HepG2 (cell line): ENCODE results near the gene SRRM3. TPM values are rescaled to one million over a fixed set of nuclear protein-coding genes. Genes with fewer than 3 reads are reported as not detected.

Experiments used
- ATAC-seq: fragments of 200-7000 bp; cut with Tn5 transposase; 3 replicates; pipeline ENCODE4 v1.9.1; 2020; ENCODE audit warnings: mild to moderate bottlenecking, moderate library complexity
- BruUV-seq: library from RNA; stranded (reverse); fragments of 400-500 nt; replicated peaks from 2 replicates; lab custom pipeline; 2021; lab: Mats Ljungman, UMichigan
- CTCF ChIA-PET: fragments of 300-600 bp; formaldehyde crosslinking; extraction: SDS; loops from one replicate; lab custom pipeline; 2021; ENCODE audit warnings: low total read pairs, inconsistent platforms, low intra/inter-chr PET ratio; lab: Yijun Ruan, JAX
- POLR2A ChIA-PET: fragments of 350-600 bp; sonication (Branson Sonifier 250); formaldehyde crosslinking; loops from one replicate; lab custom pipeline; 2020; ENCODE audit warnings: antibody characterized with exemption, inconsistent platforms; lab: Yijun Ruan, JAX
- DNase-seq: peaks from one replicate; pipeline ENCODE4 v3.0.0-alpha.2; 2015; ENCODE audit warnings: low spot score
- FAIRE-seq: peaks from 3 replicates; lab custom pipeline; 2011; peaks lifted over from hg19 to GRCh38; lab: Jason Lieb, UNC
- H2AFZ ChIP-seq: one replicate; pipeline ENCODE4 v1.6.1; 2011; ENCODE audit warnings: low read length, inconsistent platforms
- H3K27ac ChIP-seq: fragments of 300-600 bp; 3 replicates; pipeline ENCODE4 v1.8.0; 2011; ENCODE audit warnings: mixed run types, mild to moderate bottlenecking, mixed read lengths, low read length, inconsistent platforms; ENCODE audit not compliant: insufficient read depth; ENCODE audit errors: extremely low read length
- H3K27me3 ChIP-seq, 2 experiments: fragments of 200-600 bp in 1 of 2; 2 replicates in 1 of 2; 3 replicates in 1 of 2; pipeline versions ENCODE4 v1.6.0 to v1.8.0; 2011; ENCODE audit warnings: low read length in 2 of 2, mild to moderate bottlenecking in 2 of 2, moderate library complexity in 2 of 2, inconsistent platforms in 1 of 2; ENCODE audit not compliant: insufficient read depth in 2 of 2, control insufficient read depth in 1 of 2
- H3K36me3 ChIP-seq, 2 experiments: fragments of 200-600 bp in 1 of 2; replicated peaks in 1 of 2; 2 replicates in 1 of 2; 3 replicates in 1 of 2; pipeline versions ENCODE4 v1.5.1 to v1.8.0; 2011; ENCODE audit warnings: low read length in 2 of 2, inconsistent platforms in 1 of 2; ENCODE audit not compliant: insufficient read depth in 2 of 2, control insufficient read depth in 1 of 2
- H3K4me1 ChIP-seq: 2 replicates; pipeline ENCODE4 v1.5.1; 2012; ENCODE audit warnings: low read length, inconsistent platforms; ENCODE audit not compliant: insufficient read depth
- H3K4me2 ChIP-seq: 2 replicates; pipeline ENCODE4 v1.6.0; 2011; ENCODE audit warnings: low read depth, low read length, inconsistent platforms
- H3K4me3 ChIP-seq, 3 experiments: fragments of 200-600 bp in 1 of 3; sonication (generic), shearing (Covaris generic) in 1 of 3; replicated peaks in 1 of 3; 2 replicates each; pipeline ENCODE4 v1.5.1; 2011 to 2016; ENCODE audit warnings: low read length in 3 of 3, inconsistent platforms in 2 of 3, low read depth in 2 of 3, mild to moderate bottlenecking in 2 of 3, control low read depth in 1 of 3, mixed read lengths in 1 of 3; ENCODE audit not compliant: insufficient read depth in 1 of 3
- H3K79me2 ChIP-seq: one replicate; pipeline ENCODE4 v1.6.1; 2011; ENCODE audit warnings: low read length, inconsistent platforms; ENCODE audit not compliant: insufficient read depth
- H3K9ac ChIP-seq: 2 replicates; pipeline ENCODE4 v1.6.0; 2011; ENCODE audit warnings: mild to moderate bottlenecking, low read depth, low read length, inconsistent platforms; ENCODE audit not compliant: insufficient read depth
- H3K9me3 ChIP-seq: 2 replicates; pipeline ENCODE4 v1.5.1; 2012; ENCODE audit warnings: mild to moderate bottlenecking, low read length
- H4K20me1 ChIP-seq: 2 replicates; pipeline ENCODE4 v1.6.0; 2011; ENCODE audit warnings: inconsistent platforms, mild to moderate bottlenecking, low read length, moderate library complexity; ENCODE audit not compliant: insufficient read depth
- ETV6 ChIP-seq: sonication (generic); formaldehyde crosslinking; conservative IDR thresholded peaks from 2 replicates; pipeline ENCODE4 v1.4.0; 2020; ENCODE audit warnings: missing genetic modification reagents
- HMGA1 ChIP-seq: sonication (generic); formaldehyde crosslinking; conservative IDR thresholded peaks from 2 replicates; pipeline ENCODE4 v1.4.0; 2020; ENCODE audit warnings: missing genetic modification reagents
- HOXD1 ChIP-seq: sonication (generic); formaldehyde crosslinking; IDR thresholded peaks from 2 replicates; pipeline ENCODE4 v1.5.0; 2020; ENCODE audit warnings: missing genetic modification reagents
- MBD4 ChIP-seq: IDR thresholded peaks from 2 replicates; pipeline ENCODE4 v1.6.1; 2012; ENCODE audit warnings: low read length, inconsistent platforms, borderline replicate concordance
- MTF1 ChIP-seq: sonication (generic); formaldehyde crosslinking; IDR thresholded peaks from 2 replicates; pipeline ENCODE4 v1.5.0; 2020; ENCODE audit warnings: missing genetic modification reagents
- NFYC ChIP-seq: IDR thresholded peaks from 2 replicates; pipeline ENCODE4 v1.6.1; 2016; ENCODE audit warnings: missing genetic modification reagents, missing compliant biosample characterization
- NR1H2 ChIP-seq: sonication (generic); formaldehyde crosslinking; IDR thresholded peaks from 2 replicates; pipeline ENCODE4 v1.8.1; 2022; ENCODE audit warnings: low read depth, missing genetic modification reagents, borderline replicate concordance
- SKI ChIP-seq: fragments of 450-650 bp; IDR thresholded peaks from one replicate; pipeline ENCODE4 v1.6.1; 2018; ENCODE audit warnings: mild to moderate bottlenecking; ENCODE audit not compliant: partially characterized antibody
- SMAD1 ChIP-seq: sonication (generic); formaldehyde crosslinking; IDR thresholded peaks from 2 replicates; pipeline ENCODE4 v1.4.0; 2020; ENCODE audit warnings: missing genetic modification reagents, low read depth, mild to moderate bottlenecking, borderline replicate concordance
- SMAD3 ChIP-seq: sonication (generic); formaldehyde crosslinking; IDR thresholded peaks from 2 replicates; pipeline ENCODE4 v1.4.0; 2020; ENCODE audit warnings: missing genetic modification reagents
- TCF7 ChIP-seq: sonication (generic); IDR thresholded peaks from 2 replicates; pipeline ENCODE4 v1.6.1; 2016; ENCODE audit warnings: antibody characterized with exemption, low read depth
- ZBED4 ChIP-seq: sonication (generic); formaldehyde crosslinking; IDR thresholded peaks from 2 replicates; pipeline ENCODE4 v1.4.0; 2020; ENCODE audit warnings: missing genetic modification reagents, borderline replicate concordance
- ZBTB39 ChIP-seq: sonication (generic); formaldehyde crosslinking; IDR thresholded peaks from 2 replicates; pipeline ENCODE4 v1.5.0; 2020; ENCODE audit warnings: missing genetic modification reagents
- ZNF235 ChIP-seq: sonication (generic); formaldehyde crosslinking; IDR thresholded peaks from 2 replicates; pipeline ENCODE4 v1.8.1; 2023; ENCODE audit warnings: mild to moderate bottlenecking, missing genetic modification reagents, borderline replicate concordance
- ZNF251 ChIP-seq: sonication (generic); formaldehyde crosslinking; IDR thresholded peaks from 2 replicates; pipeline ENCODE4 v1.9.0; 2021; ENCODE audit warnings: mild to moderate bottlenecking, missing genetic modification reagents
- ZNF597 ChIP-seq: sonication (generic); formaldehyde crosslinking; IDR thresholded peaks from 2 replicates; pipeline ENCODE4 v1.5.0; 2020; ENCODE audit warnings: missing genetic modification reagents
- ZNF629 ChIP-seq: sonication (generic); formaldehyde crosslinking; conservative IDR thresholded peaks from 2 replicates; pipeline ENCODE4 v1.5.0; 2020; ENCODE audit warnings: missing genetic modification reagents
- ZNF691 ChIP-seq: sonication (generic); formaldehyde crosslinking; IDR thresholded peaks from 2 replicates; pipeline ENCODE4 v1.4.0; 2020; ENCODE audit warnings: missing genetic modification reagents, low read depth, mild to moderate bottlenecking, borderline replicate concordance
- ZSCAN25 ChIP-seq: sonication (generic); formaldehyde crosslinking; IDR thresholded peaks from 2 replicates; pipeline ENCODE4 v1.8.0; 2022; ENCODE audit warnings: mild to moderate bottlenecking, missing genetic modification reagents
- WGBS: methylation state at CpG from one replicate; pipeline ENCODE4 v1.1.6; 2017; ENCODE audit warnings: low lambda C conversion rate; 5-methylcytosine and 5-hydroxymethylcytosine counted together
- in situ Hi-C: cut with HindIII; loops from 2 replicates; pipeline ENCODE4 v1.10.0; 2017; ENCODE audit warnings: low pct_unique_long_range_greater_than_20kb; ENCODE audit not compliant: extremely low pct_ligation_motif_present
- intact Hi-C: fragments of 100-400 bp; cut with micrococcal nuclease; formaldehyde crosslinking; loops from one replicate; pipeline ENCODE4 v1.10.0; 2022; ENCODE audit not compliant: unreplicated experiment
- polyA plus RNA-seq, 8 experiments: library from polyadenylated mRNA; depleted of rRNA in 3 of 8; stranded (reverse) in 7 of 8; unstranded in 1 of 8; fragments of >200 nt; fragmentation: Illumina TruSeq in 4 of 8; extraction: Trizol in 4 of 8; gene quantifications; 2 replicates each; pipeline versions ENCODE4 v1.2.1 to v1.2.3, GENCODE V29; 2011 to 2016; ENCODE audit warnings: low read depth in 4 of 8, missing spikeins in 1 of 8, mixed read lengths in 1 of 8; ENCODE audit not compliant: insufficient read depth in 1 of 8
- total RNA-seq, 5 experiments: library from RNA; depleted of rRNA; stranded (reverse); fragments of >200 nt; fragmentation: Illumina TruSeq; extraction: Trizol; gene quantifications; 2 replicates each; pipeline ENCODE4 v1.2.3, GENCODE V29; 2016; ENCODE audit warnings: low read depth in 1 of 5

The SRRM3 gene
- total and polyA plus RNA-seq, 2 of the 13 experiments (the other 11 are each of a cell fraction or from before 2014, with no cell fraction given), result 0.13 to 0.54 TPM

GRCh38 chr7:76224695-76225094, 23.0 kb downstream of the SRRM3 start:
- no peak overlapping the region for H3K4me3 ChIP-seq
- FAIRE-seq (no peak), ATAC-seq (no peak), DNase-seq (no peak)
- no peaks in the 10 kb centered on the region for H3K9me3 ChIP-seq
- CTCF ChIA-PET, result no interaction called here
- TF ChIP-seq ZNF251 (CRISPR knock-in tag), result no peak
- no peak for TF ChIP-seq ETV6 (CRISPR knock-in tag)
- TF ChIP-seq SKI, result no peak
- no peak for TF ChIP-seq HOXD1 (CRISPR knock-in tag)
- no peak for TF ChIP-seq SMAD1
- no peak for TF ChIP-seq ZBED4 (CRISPR knock-in tag)
- no peak for TF ChIP-seq MTF1 (CRISPR knock-in tag)
- no peak for TF ChIP-seq SMAD3 (CRISPR knock-in tag)
- TF ChIP-seq MBD4, result no peak
- TF ChIP-seq ZNF597 (CRISPR knock-in tag), result no peak
- no peak for TF ChIP-seq ZSCAN25 (CRISPR knock-in tag)
- no peak for TF ChIP-seq ZNF629 (CRISPR knock-in tag)
- TF ChIP-seq NFYC (CRISPR knock-in tag), result no peak
- TF ChIP-seq ZNF691 (CRISPR knock-in tag), result no peak
- no peak for TF ChIP-seq TCF7
- TF ChIP-seq NR1H2 (CRISPR knock-in tag), result no peak
- TF ChIP-seq ZBTB39 (CRISPR knock-in tag), result no peak
- no peak for TF ChIP-seq HMGA1
- no peak for TF ChIP-seq ZNF235 (CRISPR knock-in tag)
- in situ Hi-C loops (loop anchor here (5.0 kb wide), 1 partner anchor 38 kb away; no protein-coding TSS in a partner anchor), intact Hi-C loops (no loop called here)
- no peaks in the 10 kb centered on the region; a peak in 1 of 5 replicates for H3K27me3 ChIP-seq
- H3K36me3 ChIP-seq, result no peaks in the 10 kb centered on the region
- no peaks in the 10 kb centered on the region for H3K79me2 ChIP-seq
- POLR2A ChIA-PET, result no interaction called here
- H3K4me2 ChIP-seq, result no peak overlapping the region
- H4K20me1 ChIP-seq, result 0 out of 2 replicates have a peak, but pooled peaks cover 6% of the 10 kb centered on the region
- no peak overlapping the region for H2AFZ ChIP-seq
- no peak overlapping the region for H3K27ac ChIP-seq
- peaks cover 18% of the 10 kb centered on the region for H3K4me1 ChIP-seq
- no peak overlapping the region for H3K9ac ChIP-seq
- no TSS peak for BruUV-seq
- 41% methylated on average over 10 of the region's 11 CpGs for WGBS
